GM19397 (cell line): ENCODE data around the gene NHLRC4.

Source experiments
- ATAC-seq: cut with Tn5 transposase; IDR thresholded peaks from one replicate; pipeline ENCODE4 v1.9.1; 2021; ENCODE audit warnings: mild to moderate bottlenecking, moderate library complexity; ENCODE audit not compliant: unreplicated experiment

The NHLRC4 gene

GRCh38 chr16:565419-566330, 1.1 kb upstream of the NHLRC4 start:
- no peak for ATAC-seq

DNA sequence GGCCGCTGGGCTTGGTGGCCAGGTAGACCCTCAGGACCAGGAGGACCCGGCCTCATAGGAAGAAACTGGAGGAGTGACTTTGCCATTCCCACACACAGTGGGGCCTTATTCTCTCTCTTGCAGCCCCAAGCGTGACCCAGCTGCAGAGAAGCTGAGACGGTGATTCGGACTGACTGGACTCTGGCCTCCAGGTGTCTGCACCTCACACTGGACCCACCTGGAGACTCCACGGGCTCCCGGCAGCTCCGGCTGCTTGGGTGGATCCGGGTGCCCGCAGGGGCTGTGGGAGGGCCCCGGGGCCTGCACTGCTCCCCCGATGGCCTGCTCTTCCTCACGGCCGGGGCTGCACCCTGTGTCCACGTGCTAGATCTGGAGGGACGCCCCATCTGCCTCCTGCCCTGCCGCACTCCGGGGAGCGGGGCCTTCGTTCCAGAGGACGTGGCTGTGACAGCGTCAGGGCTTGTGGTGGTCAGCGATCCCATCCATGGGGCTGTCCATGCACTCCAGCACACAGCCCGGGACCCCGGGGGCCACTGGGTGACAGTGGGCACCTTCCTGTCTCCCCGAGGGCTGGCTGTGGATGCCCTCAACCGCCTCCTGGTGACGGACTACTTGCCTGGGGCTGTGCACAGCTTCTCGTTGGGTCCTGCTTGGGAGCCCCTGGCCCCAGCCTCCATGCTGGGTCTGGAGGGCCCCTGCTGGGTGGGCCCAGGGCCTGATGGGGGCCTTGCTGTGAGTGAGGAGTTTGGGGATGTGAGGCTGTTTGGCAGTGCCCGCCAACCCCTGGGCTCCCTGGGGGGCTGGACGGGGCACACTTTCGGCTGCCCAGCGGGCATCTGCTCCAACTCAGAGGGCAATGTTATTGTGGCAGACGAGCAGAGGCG, 810 bp downstream of the NHLRC4 start:
- ATAC-seq, result no peak

GRCh38 chr16:568401-569258, 1.8 kb downstream of the NHLRC4 start:
- ATAC-seq, result no peak

- no peak for ATAC-seq
These were observed 2.8 kb downstream of the NHLRC4 start, which contains the start of gene PIGQ for GRCh38 chr16:569445-570254. TSS of gene PIGQ (plus strand) at chr16:569968. CDS start at chr16:574075, 4,107 bp downstream.

DNA sequence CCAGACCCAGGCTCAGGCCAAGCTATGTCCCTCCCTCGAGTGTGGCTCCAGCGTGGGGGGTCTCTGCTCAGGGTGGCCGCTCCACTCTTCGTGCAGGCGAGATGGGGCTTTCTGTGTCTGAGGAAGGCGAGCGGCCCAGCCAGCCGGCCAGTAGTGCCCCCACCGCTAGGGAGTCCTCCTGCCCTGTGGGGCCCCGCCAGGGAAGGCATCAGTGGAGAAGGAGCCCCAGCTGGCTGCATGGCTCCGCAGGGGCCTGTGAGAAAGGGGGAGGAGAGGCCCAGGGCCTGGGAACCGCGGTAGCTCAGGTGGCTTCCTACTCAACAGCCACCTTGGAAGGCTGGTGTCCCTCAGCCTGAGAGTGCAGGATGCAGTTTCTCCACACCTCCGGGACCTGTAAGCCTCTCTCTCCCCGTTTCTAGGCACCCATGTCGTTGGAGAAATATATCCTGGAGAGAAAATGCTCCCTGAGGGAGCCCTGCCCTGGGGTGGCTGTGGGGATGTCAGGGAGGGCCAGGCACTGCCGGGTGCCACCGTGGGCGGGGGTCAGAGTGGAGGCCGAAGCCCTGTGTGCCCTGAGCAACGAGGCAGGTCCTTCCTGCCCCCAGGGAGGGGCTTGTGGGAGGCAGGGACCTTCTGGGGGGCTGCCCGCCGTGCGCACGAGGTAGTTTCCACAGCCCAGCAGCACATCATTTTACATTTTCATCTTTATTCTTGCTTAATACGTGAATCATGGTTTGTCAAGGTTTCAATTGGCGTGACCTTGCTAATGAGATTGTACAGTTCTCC, 6.3 kb downstream of the NHLRC4 start:
- ATAC-seq, result no peak

GRCh38 chr16:574021-574760, 7.4 kb downstream of the NHLRC4 start:
- no peak for ATAC-seq

- no peak for ATAC-seq
These were observed 8.8 kb downstream of the NHLRC4 start for GRCh38 chr16:575354-576196.

- no peak for ATAC-seq
These were observed 9.5 kb downstream of the NHLRC4 start for GRCh38 chr16:576197-576822.

DNA sequence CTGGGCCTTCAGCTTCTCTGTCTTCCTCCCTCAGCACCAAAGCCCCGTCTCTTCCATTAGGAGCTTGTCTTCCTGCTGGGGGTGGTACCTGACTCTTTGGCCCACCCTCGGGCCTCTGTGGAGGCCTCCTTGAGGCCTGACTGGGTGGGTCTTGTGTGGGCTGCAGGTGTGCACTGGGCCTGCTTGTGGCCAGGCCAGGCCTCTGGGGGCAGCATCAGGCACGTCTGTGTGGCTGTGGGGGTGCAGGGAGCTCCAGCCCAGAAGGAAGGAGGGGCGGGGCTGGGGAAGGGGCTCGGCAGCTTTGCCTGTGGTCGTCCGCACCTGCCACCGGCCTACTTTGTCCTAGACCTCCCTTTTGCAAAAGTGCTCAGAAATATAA, 10.0 kb downstream of the NHLRC4 start:
- ATAC-seq, result no peak

DNA sequence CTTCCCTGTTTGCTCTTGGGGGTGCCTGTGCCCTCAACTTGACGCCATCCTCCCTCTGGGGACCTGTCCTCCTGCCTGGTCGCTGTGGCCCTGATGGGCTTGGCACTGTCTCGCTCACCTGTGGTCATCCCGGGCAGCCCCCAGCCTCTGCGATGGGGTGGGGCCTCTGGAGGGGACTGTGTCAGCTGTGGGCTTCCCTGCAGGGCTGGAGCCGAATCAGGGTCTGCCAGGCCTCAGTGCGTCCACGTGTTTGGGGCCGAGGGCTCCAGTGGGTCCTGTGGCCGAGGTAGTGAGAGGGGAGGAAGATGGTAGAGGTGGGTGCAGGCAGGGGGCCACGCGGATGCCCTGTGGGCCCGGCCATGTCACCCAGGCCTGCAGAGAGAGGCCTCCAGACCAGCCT, 11.0 kb downstream of the NHLRC4 start:
- no peak for ATAC-seq

DNA sequence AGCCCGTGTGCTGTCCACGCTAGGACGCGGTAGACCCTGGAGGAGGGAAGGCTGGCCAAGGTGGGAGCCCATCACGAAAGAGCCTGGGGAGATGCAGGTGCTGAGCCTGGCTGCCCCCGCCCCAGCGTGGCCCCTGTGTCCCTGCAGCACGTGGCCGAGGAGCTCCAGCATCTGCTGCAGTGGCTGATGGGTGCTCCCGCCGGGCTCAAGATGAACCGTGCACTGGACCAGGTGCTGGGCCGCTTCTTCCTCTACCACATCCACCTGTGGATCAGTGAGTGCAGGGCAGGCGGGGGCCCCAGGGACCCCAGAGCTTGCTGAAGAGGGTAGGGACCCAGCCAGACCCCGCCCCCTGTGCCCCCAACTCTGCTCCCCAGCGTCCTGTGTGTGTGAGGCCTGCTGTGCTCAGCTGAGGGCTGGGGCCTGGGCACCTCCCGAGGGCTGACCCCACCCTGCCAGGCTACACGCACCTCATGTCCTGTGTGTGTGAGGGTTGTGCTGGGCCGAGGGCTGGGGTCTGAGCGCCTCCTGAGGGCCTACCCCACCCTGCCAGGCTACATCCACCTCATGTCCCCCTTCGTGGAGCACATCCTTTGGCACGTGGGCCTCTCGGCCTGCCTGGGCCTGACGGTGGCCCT, 11.5 kb downstream of the NHLRC4 start:
- ATAC-seq, result no peak

GRCh38 chr16:578870-579405, 12.1 kb downstream of the NHLRC4 start:
- ATAC-seq, result peak; percentile 56

DNA sequence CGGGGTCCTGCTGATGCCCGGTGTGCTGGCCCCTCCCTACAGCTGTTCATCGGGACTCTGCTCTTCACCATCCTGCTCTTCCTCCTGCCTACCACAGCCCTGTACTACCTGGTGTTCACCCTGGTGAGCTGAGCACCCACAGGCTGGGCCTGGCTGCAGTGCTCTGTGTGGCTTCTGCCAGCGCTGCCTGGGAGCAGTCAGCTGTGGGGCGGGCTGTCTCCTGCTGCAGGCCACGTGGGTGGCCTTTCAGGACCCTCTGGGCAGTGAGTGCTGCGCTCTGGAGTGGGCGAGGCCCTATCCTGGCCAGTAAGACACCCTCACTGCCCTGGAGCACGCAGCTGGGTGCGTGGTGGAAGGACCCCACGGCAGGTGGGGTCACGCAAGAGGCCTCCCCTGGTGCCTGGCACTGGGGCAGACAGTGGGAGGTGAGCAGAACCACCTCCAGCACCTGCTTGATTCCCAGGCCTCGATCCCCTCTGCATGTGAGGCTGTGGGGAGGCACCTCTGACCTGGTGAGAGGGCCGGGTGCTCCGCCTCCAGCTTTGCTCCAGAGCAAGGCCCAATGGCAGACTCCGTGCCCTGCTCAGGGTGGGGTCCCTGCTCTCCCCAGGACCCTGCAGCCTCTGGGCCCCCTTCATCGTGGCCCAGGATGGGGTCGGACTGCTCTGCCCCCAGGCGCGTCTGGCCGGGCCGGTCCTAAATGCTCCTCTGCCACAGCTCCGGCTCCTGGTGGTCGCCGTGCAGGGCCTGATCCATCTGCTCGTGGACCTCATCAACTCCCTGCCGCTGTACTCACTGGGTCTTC, 13.5 kb downstream of the NHLRC4 start:
- ATAC-seq, result no peak

DNA sequence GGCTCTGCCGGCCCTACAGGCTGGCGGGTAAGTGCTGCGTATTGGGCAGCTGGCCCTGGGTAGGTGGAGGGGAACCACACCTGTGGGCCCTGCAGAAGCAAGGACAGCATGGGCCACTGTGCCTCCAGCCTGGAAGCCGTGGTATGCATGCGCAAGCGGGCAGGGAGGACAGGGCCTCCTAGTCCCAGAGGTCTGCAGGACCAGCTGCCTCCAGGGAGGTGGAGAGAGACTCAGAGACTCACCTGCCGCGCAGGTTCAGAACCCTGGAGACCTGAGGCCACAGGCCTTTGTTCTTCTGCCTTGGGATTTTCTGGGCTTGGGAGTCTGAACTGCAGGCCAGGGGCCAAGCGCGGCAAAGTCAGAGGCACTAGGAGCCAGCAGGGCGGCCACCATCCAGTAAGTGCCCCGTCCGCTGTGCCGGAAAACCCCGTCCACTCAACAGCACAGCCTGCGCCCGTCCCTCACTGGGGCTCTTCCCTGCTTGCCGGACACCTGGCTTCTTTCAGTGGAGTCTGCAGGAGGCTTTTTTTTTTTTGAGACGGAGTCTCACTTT, 14.2 kb downstream of the NHLRC4 start:
- no peak for ATAC-seq

GRCh38 chr16:582218-582613, 15.4 kb downstream of the NHLRC4 start:
- ATAC-seq, result no peak
